B cell (primary cell): ENCODE results near the gene TLX3. TPM values are rescaled to one million over a fixed set of nuclear protein-coding genes. Genes with fewer than 3 reads are reported as not detected.
A peak's percentile ranks its signal among the peaks of the same experiment; 100 is the strongest.

Source experiments
- ATAC-seq: fragments of 200-7000 bp; cut with Tn5 transposase; one replicate; pipeline ENCODE4 v1.10.0; 2021; ENCODE audit warnings: low read depth, mild to moderate bottlenecking, moderate number of reproducible peaks, moderate library complexity
- CTCF ChIA-PET: fragments of 350-600 bp; sonication (Branson Sonifier 250); formaldehyde crosslinking; loops from one replicate; lab custom pipeline; 2021; ENCODE audit warnings: antibody characterized with exemption, inconsistent platforms; lab: Charles Lee
- POLR2A ChIA-PET: fragments of 350-600 bp; sonication (Branson Sonifier 250); formaldehyde crosslinking; loops from one replicate; lab custom pipeline; 2021; ENCODE audit warnings: antibody characterized with exemption; lab: Charles Lee
- DNase-seq: peaks from one replicate; pipeline ENCODE4 v3.0.0; 2013
- H2AFZ ChIP-seq: 2 replicates; pipeline ENCODE4 v1.6.1; 2012; ENCODE audit warnings: mild to moderate bottlenecking, low read depth, low read length; ENCODE audit not compliant: insufficient read depth, poor library complexity, severe bottlenecking
- H3K27ac ChIP-seq, 2 donors: 1 replicate in 1 of 2; 2 replicates in 1 of 2; pipeline ENCODE4 v1.5.1; 2012 to 2013; ENCODE audit warnings: low read length in 2 of 2, mild to moderate bottlenecking in 2 of 2, moderate library complexity in 1 of 2
- H3K27me3 ChIP-seq, 4 experiments: fragments of 200-600 bp in 1 of 4; sonication (generic) in 1 of 4; replicated peaks in 1 of 4; 1 replicate in 2 of 4; 2 replicates in 2 of 4; pipeline versions ENCODE4 v1.6.1 to v1.7.0; 2013 to 2016; ENCODE audit warnings: low read length in 3 of 4, mild to moderate bottlenecking in 2 of 4, mixed read lengths in 1 of 4, moderate library complexity in 1 of 4; ENCODE audit not compliant: insufficient read depth in 4 of 4, control insufficient read depth in 3 of 4; ENCODE audit errors: control extremely low read depth in 1 of 4
- H3K36me3 ChIP-seq, 2 experiments: replicated peaks in 1 of 2; 1 replicate in 1 of 2; 2 replicates in 1 of 2; pipeline versions ENCODE4 v1.6.1 to v1.7.1; 2013; ENCODE audit warnings: low read length in 1 of 2; ENCODE audit not compliant: insufficient read depth in 2 of 2, control insufficient read depth in 1 of 2; ENCODE audit errors: control extremely low read depth in 1 of 2, extremely low read depth in 1 of 2
- H3K4me1 ChIP-seq, 2 donors: fragments of 200-600 bp in 1 of 2; sonication (generic) in 1 of 2; 1 replicate in 1 of 2; 2 replicates in 1 of 2; pipeline versions ENCODE4 v1.5.1 to v1.6.1; 2013 to 2017; ENCODE audit warnings: low read length in 2 of 2; ENCODE audit not compliant: control insufficient read depth in 2 of 2, insufficient read depth in 2 of 2
- H3K4me2 ChIP-seq: replicated peaks from 2 replicates; pipeline ENCODE3; 2012; ENCODE audit warnings: mild to moderate bottlenecking, low read depth, low read length; ENCODE audit not compliant: poor library complexity, severe bottlenecking
- H3K4me3 ChIP-seq, 5 experiments: fragments of 200-600 bp in 1 of 5; sonication (generic) in 1 of 5; 1 replicate in 3 of 5; 2 replicates in 2 of 5; pipeline versions ENCODE4 v1.5.1 to v1.7.0; 2011 to 2016; ENCODE audit warnings: low read length in 4 of 5, mild to moderate bottlenecking in 4 of 5, low read depth in 2 of 5, control low read depth in 1 of 5, moderate library complexity in 1 of 5; ENCODE audit not compliant: insufficient read depth in 1 of 5; ENCODE audit errors: control extremely low read depth in 1 of 5, extremely low read depth in 1 of 5
- H3K79me2 ChIP-seq: fragments of 200-600 bp; sonication (generic); one replicate; pipeline ENCODE4 v1.6.0; 2016; ENCODE audit warnings: low read length; ENCODE audit not compliant: control insufficient read depth, insufficient read depth
- H3K9ac ChIP-seq: fragments of 200-600 bp; sonication (generic); 2 replicates; pipeline ENCODE4 v1.6.1; 2017; ENCODE audit warnings: mild to moderate bottlenecking, low read length, moderate library complexity
- H3K9me3 ChIP-seq, 3 donors: one replicate each; pipeline versions ENCODE4 v1.6.1 to v1.7.1; 2013; ENCODE audit warnings: low read length in 2 of 3; ENCODE audit not compliant: control insufficient read depth in 2 of 3, insufficient read depth in 1 of 3; ENCODE audit errors: control extremely low read depth in 1 of 3
- H4K20me1 ChIP-seq: 2 replicates; pipeline ENCODE4 v1.6.0; 2012; ENCODE audit warnings: mild to moderate bottlenecking, low read length; ENCODE audit not compliant: insufficient read depth, control insufficient read depth, poor library complexity, severe bottlenecking
- H3K27ac Mint-ChIP-seq: one replicate; pipeline ENCODE4 v1.8.0; 2021; ENCODE audit warnings: mixed read lengths
- H3K27me3 Mint-ChIP-seq: one replicate; pipeline ENCODE4 v1.8.0; 2021; ENCODE audit warnings: mixed read lengths
- H3K4me1 Mint-ChIP-seq: one replicate; pipeline ENCODE4 v1.8.0; 2021; ENCODE audit warnings: mixed read lengths
- H3K4me3 Mint-ChIP-seq: one replicate; pipeline ENCODE4 v1.8.0; 2021; ENCODE audit warnings: mixed read lengths
- H3K9me3 Mint-ChIP-seq: one replicate; pipeline ENCODE4 v1.8.0; 2022; ENCODE audit warnings: mixed read lengths; ENCODE audit not compliant: insufficient read depth
- CTCF ChIP-seq: fragments of 200-600 bp; IDR thresholded peaks from one replicate; pipeline ENCODE4 v1.8.0; 2022; ENCODE audit warnings: antibody characterized with exemption, mild to moderate bottlenecking
- EZH2 ChIP-seq: IDR thresholded peaks from 2 replicates; pipeline ENCODE4 v1.6.1; 2012; ENCODE audit warnings: borderline replicate concordance, low read depth, mild to moderate bottlenecking, moderate library complexity, low read length; ENCODE audit not compliant: insufficient read depth, poor library complexity, severe bottlenecking
- WGBS: methylation state at CpG from one replicate; pipeline ENCODE4 v1.1.5; 2013; ENCODE audit warnings: missing lambda C conversion rate; ENCODE audit not compliant: insufficient coverage; 5-methylcytosine and 5-hydroxymethylcytosine counted together
- intact Hi-C: fragments of 100-400 bp; cut with micrococcal nuclease; formaldehyde crosslinking; loops from one replicate; pipeline ENCODE4 v1.10.0; 2022
- polyA plus RNA-seq: library from polyadenylated mRNA; depleted of rRNA; stranded (reverse); fragments of >200 nt; gene quantifications from 2 replicates; pipeline ENCODE4 v1.2.3, GENCODE V29; 2012
- total RNA-seq, 2 donors: library from RNA; stranded (reverse); fragments of 120-200 nt in 1 of 2; gene quantifications; 1 replicate in 1 of 2; 2 replicates in 1 of 2; pipeline versions ENCODE4 v1.2.3 to v1.2.4, GENCODE V29; 2013 to 2022

Gene TLX3
- total and polyA plus RNA-seq, 2 donors (not counting 1 experiment from before 2014, with no cell fraction given): not detected

DNA sequence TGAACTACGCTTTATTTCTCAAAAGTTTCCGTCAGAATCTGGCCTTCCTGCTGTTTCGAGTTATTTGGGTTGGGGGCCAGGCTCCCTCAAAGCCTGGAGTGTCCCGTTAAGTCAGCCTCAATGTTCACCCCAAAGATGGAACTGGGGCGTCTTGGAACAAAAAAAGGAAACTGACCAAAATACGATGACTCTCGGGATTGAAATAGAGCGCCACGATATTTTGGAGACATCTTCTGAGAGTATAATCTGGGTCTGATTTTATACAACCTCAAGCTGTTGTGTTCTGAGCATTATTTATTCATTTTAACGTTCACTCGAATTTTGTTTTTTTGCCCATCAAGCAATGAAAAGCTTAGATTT, 28.1 kb downstream of the TLX3 start:
- peak overlapping the region; percentile 56 for H2AFZ ChIP-seq
- intact Hi-C loops: no loop called here
- no peak overlapping the region for H3K4me3 ChIP-seq
- H3K4me1 Mint-ChIP-seq: peaks cover 2% of the 10 kb centered on the region
- POLR2A ChIA-PET: no interaction called here
- H3K36me3 ChIP-seq: no peaks in the 10 kb centered on the region
- H3K9me3 ChIP-seq: no peaks in the 10 kb centered on the region
- peaks cover 0 to 17% (median 3%) of the 10 kb centered on the region in 4 experiments for H3K27me3 ChIP-seq
- no peaks in the 10 kb centered on the region for H4K20me1 ChIP-seq
- CTCF ChIA-PET: no interaction called here
- H3K27ac ChIP-seq: no peak overlapping the region
- TF ChIP-seq CTCF (no peak), EZH2 (no peak)
- H3K27me3 Mint-ChIP-seq: peaks cover 45% of the 10 kb centered on the region
- H3K4me3 Mint-ChIP-seq: peak overlapping the region; percentile 49
- DNase-seq: no peak
- 12% methylated on average over 4 of the region's 11 CpGs for WGBS
- no peaks in the 10 kb centered on the region for H3K79me2 ChIP-seq
- no peaks in the 10 kb centered on the region for H3K9me3 Mint-ChIP-seq
- peaks cover 0 to 6% of the 10 kb centered on the region in 2 donors for H3K4me1 ChIP-seq
- peak overlapping the region; percentile 43 for H3K4me2 ChIP-seq
- ATAC-seq: no peak
- H3K27ac Mint-ChIP-seq: no peak overlapping the region
- no peak overlapping the region for H3K9ac ChIP-seq

DNA sequence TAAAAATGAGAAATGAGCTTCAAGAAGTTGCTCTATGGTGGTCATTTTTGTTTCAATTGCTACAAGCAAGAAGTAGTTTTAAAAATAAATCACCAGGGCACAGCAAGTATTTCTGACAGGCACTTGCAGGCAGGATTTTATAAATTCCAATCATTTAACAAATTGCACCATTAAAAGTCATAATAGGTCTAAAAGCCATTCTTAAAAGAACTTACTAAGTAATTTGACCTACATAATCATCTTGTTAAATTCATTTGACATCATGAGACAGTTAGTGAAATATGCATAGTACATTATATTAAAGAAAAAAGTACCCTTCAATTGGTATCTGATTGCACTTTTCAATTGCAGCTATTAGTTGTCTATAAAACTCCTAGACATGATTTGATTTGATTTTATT, 31.0 kb downstream of the TLX3 start:
- H3K4me3 Mint-ChIP-seq: no peak overlapping the region
- H3K27me3 ChIP-seq: peaks cover 0 to 17% (median 3%) of the 10 kb centered on the region in 4 experiments
- no peak overlapping the region for H2AFZ ChIP-seq
- ATAC-seq (no peak), DNase-seq (no peak)
- H3K27ac ChIP-seq: no peak overlapping the region
- H4K20me1 ChIP-seq: no peaks in the 10 kb centered on the region
- H3K4me2 ChIP-seq: no peak overlapping the region
- no peaks in the 10 kb centered on the region for H3K9me3 Mint-ChIP-seq
- no peak overlapping the region for H3K4me3 ChIP-seq
- no peak overlapping the region for H3K9ac ChIP-seq
- H3K27me3 Mint-ChIP-seq: peaks cover 37% of the 10 kb centered on the region
- no peaks in the 10 kb centered on the region for H3K36me3 ChIP-seq
- no peaks in the 10 kb centered on the region for H3K79me2 ChIP-seq
- H3K4me1 ChIP-seq: peaks cover 0 to 6% of the 10 kb centered on the region in 2 donors
- ChIA-PET CTCF (no interaction called here), POLR2A (no interaction called here)
- TF ChIP-seq CTCF: no peak
- no peak for TF ChIP-seq EZH2
- intact Hi-C loops: no loop called here
- no peaks in the 10 kb centered on the region for H3K9me3 ChIP-seq
- peaks cover 2% of the 10 kb centered on the region for H3K4me1 Mint-ChIP-seq
- no peak overlapping the region for H3K27ac Mint-ChIP-seq
